SK-N-SH (cell line): ENCODE data around the gene KDM4C. TPM values are rescaled to one million over a fixed set of nuclear protein-coding genes. Genes with fewer than 3 reads are reported as not detected.

Source experiments
- CTCF ChIA-PET: fragments of 300-600, 350-600 bp; formaldehyde crosslinking; extraction: SDS; loops from one replicate; lab custom pipeline; 2021; lab: Yijun Ruan, JAX
- POLR2A ChIA-PET: fragments of 350-600 bp; sonication (Branson Sonifier 250); formaldehyde crosslinking; extraction: SDS; loops from one replicate; lab custom pipeline; 2020; ENCODE audit warnings: antibody characterized with exemption, inconsistent platforms; lab: Yijun Ruan, JAX
- DNase-seq: peaks from one replicate; pipeline ENCODE4 v3.0.0; 2012
- H2AFZ ChIP-seq: fragments of 200-600 bp; sonication (generic); 2 replicates; pipeline ENCODE4 v1.8.1; 2016; ENCODE audit warnings: antibody characterized with exemption, mild to moderate bottlenecking, low read depth
- H3F3A ChIP-seq: fragments of 200-600 bp; sonication (generic); replicated peaks from 2 replicates; pipeline ENCODE3; 2016; ENCODE audit warnings: antibody characterized with exemption, mild to moderate bottlenecking; ENCODE audit not compliant: insufficient read depth
- H3K27ac ChIP-seq, 2 experiments: fragments of 200-500 bp in 1 of 2; fragments of 200-600 bp in 1 of 2; sonication (Bioruptor generic) in 1 of 2; sonication (generic), shearing (Covaris generic) in 1 of 2; 2 replicates each; pipeline versions ENCODE4 v1.5.1 to v1.6.1; 2014 to 2016; ENCODE audit warnings: low read depth in 2 of 2, inconsistent platforms in 1 of 2, low read length in 1 of 2, mild to moderate bottlenecking in 1 of 2, mixed read lengths in 1 of 2
- H3K27me3 ChIP-seq: fragments of 200-600 bp; sonication (generic), shearing (Covaris generic); 2 replicates; pipeline ENCODE4 v1.6.1; 2016; ENCODE audit warnings: mixed run types; ENCODE audit not compliant: insufficient read depth
- H3K36me3 ChIP-seq, 2 experiments: fragments of 200-500 bp in 1 of 2; fragments of 200-600 bp in 1 of 2; sonication (Bioruptor generic) in 1 of 2; sonication (generic) in 1 of 2; replicated peaks in 1 of 2; 2 replicates each; pipeline versions ENCODE3 to v1.5.1; 2014 to 2016; ENCODE audit warnings: low read length in 1 of 2, mild to moderate bottlenecking in 1 of 2; ENCODE audit not compliant: insufficient read depth in 2 of 2, control insufficient read depth in 1 of 2
- H3K4me1 ChIP-seq, 2 experiments: fragments of 200-500 bp in 1 of 2; fragments of 200-600 bp in 1 of 2; sonication (Bioruptor generic) in 1 of 2; sonication (generic), shearing (Covaris generic) in 1 of 2; 2 replicates each; pipeline versions ENCODE4 v1.5.1 to v1.6.1; 2014 to 2016; ENCODE audit warnings: low read depth in 1 of 2, low read length in 1 of 2, mixed run types in 1 of 2; ENCODE audit not compliant: insufficient read depth in 2 of 2, control insufficient read depth in 1 of 2
- H3K4me2 ChIP-seq: fragments of 200-600 bp; sonication (generic), shearing (Covaris generic); 2 replicates; pipeline ENCODE4 v1.6.1; 2017; ENCODE audit warnings: mixed run types
- H3K4me3 ChIP-seq, 2 experiments: fragments of 200-500 bp in 1 of 2; fragments of 200-600 bp in 1 of 2; sonication (Bioruptor generic) in 1 of 2; sonication (generic), shearing (Covaris generic) in 1 of 2; 2 replicates each; pipeline versions ENCODE4 v1.5.1 to v1.8.1; 2014 to 2016; ENCODE audit warnings: low read depth in 2 of 2, inconsistent platforms in 1 of 2, low read length in 1 of 2, mild to moderate bottlenecking in 1 of 2, mixed read lengths in 1 of 2, moderate library complexity in 1 of 2
- H3K79me2 ChIP-seq: fragments of 200-600 bp; sonication (generic); 2 replicates; pipeline ENCODE4 v1.8.1; 2017; ENCODE audit warnings: mild to moderate bottlenecking; ENCODE audit not compliant: insufficient read depth
- H3K9ac ChIP-seq: fragments of 200-600 bp; sonication (generic); 2 replicates; pipeline ENCODE4 v1.6.1; 2017; ENCODE audit warnings: mixed run types
- H3K9me2 ChIP-seq: fragments of 200-600 bp; sonication (generic); 2 replicates; pipeline ENCODE4 v1.6.1; 2017; ENCODE audit warnings: mixed run types
- H3K9me3 ChIP-seq: fragments of 200-600 bp; sonication (generic); 2 replicates; pipeline ENCODE4 v1.6.1; 2017; ENCODE audit warnings: mixed run types, mild to moderate bottlenecking, moderate library complexity
- H4K20me1 ChIP-seq: fragments of 200-600 bp; sonication (generic); 2 replicates; pipeline ENCODE4 v1.6.1; 2017; ENCODE audit warnings: mild to moderate bottlenecking, mixed run types; ENCODE audit not compliant: insufficient read depth
- JUND ChIP-seq: IDR thresholded peaks from 2 replicates; pipeline ENCODE4 v1.4.0; 2012
- MXI1 ChIP-seq: IDR thresholded peaks from 2 replicates; pipeline ENCODE4 v1.6.1; 2012; ENCODE audit warnings: mild to moderate bottlenecking, low read depth, low read length, improper control_type of control experiment
- NFIC ChIP-seq: IDR thresholded peaks from 2 replicates; pipeline ENCODE4 v1.4.0; 2012; ENCODE audit warnings: borderline replicate concordance
- RAD21 ChIP-seq: IDR thresholded peaks from 2 replicates; pipeline ENCODE4 v1.6.1; 2012; ENCODE audit warnings: mild to moderate bottlenecking, low read length
- RFX5 ChIP-seq: IDR thresholded peaks from 2 replicates; pipeline ENCODE4 v1.6.1; 2012; ENCODE audit warnings: mild to moderate bottlenecking, improper control_type of control experiment, low read length
- USF2 ChIP-seq: fragments of 150-350 bp; IDR thresholded peaks from 2 replicates; pipeline ENCODE4 v1.6.1; 2017; ENCODE audit warnings: antibody characterized with exemption, low read length, low read depth, borderline replicate concordance
- YY1 ChIP-seq: IDR thresholded peaks from 2 replicates; pipeline ENCODE4 v1.4.0; 2012; ENCODE audit warnings: low read depth, mild to moderate bottlenecking
- ZBTB33 ChIP-seq: IDR thresholded peaks from 2 replicates; pipeline ENCODE4 v1.4.0; 2012; ENCODE audit warnings: low read depth, borderline replicate concordance
- WGBS: methylation state at CpG from one replicate; pipeline ENCODE4 v1.1.6; 2017; ENCODE audit warnings: low lambda C conversion rate; 5-methylcytosine and 5-hydroxymethylcytosine counted together
- polyA plus RNA-seq, 3 experiments: library from polyadenylated mRNA; depleted of rRNA; stranded (reverse); fragments of >200 nt; gene quantifications; 2 replicates each; pipeline ENCODE4 v1.2.3, GENCODE V29; 2012

The KDM4C gene
- polyA plus RNA-seq, 1 of the 3 experiments (the other 2 are of a cell fraction), result 9.4 TPM

- WGBS, result 92% methylated on average over 4 of the region's 4 CpGs
These were observed 395.4 kb downstream of the KDM4C start for GRCh38 chr9:7153134-7153533.

GRCh38 chr9:7153566-7153965, 395.8 kb downstream of the KDM4C start:
- Histone ChIP-seq H3K9ac (no peak overlapping the region), H3F3A (no peaks in the 10 kb centered on the region), H3K27ac (peak overlapping the region in 1 of 2 experiments; percentile 71; a peak in 2 of 4 replicates), H3K9me2 (no peaks in the 10 kb centered on the region), H3K9me3 (no peaks in the 10 kb centered on the region), H2AFZ (no peak overlapping the region), H3K79me2 (no peaks in the 10 kb centered on the region), H3K4me1 (peaks cover 0 to 18% of the 10 kb centered on the region in 2 experiments; a peak in 1 of 4 replicates), H3K4me2 (no peak overlapping the region), H3K36me3 (no peaks in the 10 kb centered on the region), H3K4me3 (no peak overlapping the region), H3K27me3 (no peaks in the 10 kb centered on the region), H4K20me1 (no peaks in the 10 kb centered on the region)
- ChIA-PET CTCF (interaction anchor here (1.3 to 1.9 kb wide), 3 partner anchors 10 to 140 kb away, joined by 4 to 6 read pairs (median 5); no protein-coding TSS in a partner anchor), POLR2A (no interaction called here)
- no peak for DNase-seq
- TF ChIP-seq RAD21 (no peak), USF2 (no peak), RFX5 (no peak), YY1 (no peak), NFIC (no peak)
- 100% methylated on average over 1 of the region's 1 CpG for WGBS

More at GRCh38 chr9:7153134-7153533, 395.4 kb downstream of the KDM4C start:
- H3K9me2 ChIP-seq, result no peaks in the 10 kb centered on the region
- H3K4me3 ChIP-seq, result no peak overlapping the region
- DNase-seq, result no peak
- no peaks in the 10 kb centered on the region for H3K36me3 ChIP-seq
- CTCF ChIA-PET, result interaction anchor here (1.3 to 1.9 kb wide), 2 partner anchors 9 to 141 kb away, joined by 4 to 5 read pairs; no protein-coding TSS in a partner anchor
- H3K9me3 ChIP-seq, result no peaks in the 10 kb centered on the region
- H3K27me3 ChIP-seq, result no peaks in the 10 kb centered on the region
- H3K4me1 ChIP-seq, result peaks cover 0 to 23% of the 10 kb centered on the region in 2 experiments; a peak in 1 of 4 replicates
- no peaks in the 10 kb centered on the region for H3K79me2 ChIP-seq
- H3K27ac ChIP-seq, result peak overlapping the region in 1 of 2 experiments; percentile 71; a peak in 1 of 4 replicates
- no peaks in the 10 kb centered on the region for H4K20me1 ChIP-seq
- no peak overlapping the region for H2AFZ ChIP-seq
- POLR2A ChIA-PET, result no interaction called here
- no peak overlapping the region for H3K9ac ChIP-seq
- H3F3A ChIP-seq, result no peaks in the 10 kb centered on the region
- TF ChIP-seq MXI1, result no peak
- TF ChIP-seq JUND, result no peak
- no peak for TF ChIP-seq USF2
- no peak for TF ChIP-seq ZBTB33
- TF ChIP-seq, all 33 proteins: peak for 0
- no peak overlapping the region for H3K4me2 ChIP-seq
